ENCODE results near the gene LARP4B. TPM values are rescaled to one million over a fixed set of nuclear protein-coding genes. Genes with fewer than 3 reads are reported as not detected.

The LARP4B gene
- polyA plus RNA-seq, 1 of the 3 experiments (the other 2 are of a cell fraction), result 23.3 TPM

DNA sequence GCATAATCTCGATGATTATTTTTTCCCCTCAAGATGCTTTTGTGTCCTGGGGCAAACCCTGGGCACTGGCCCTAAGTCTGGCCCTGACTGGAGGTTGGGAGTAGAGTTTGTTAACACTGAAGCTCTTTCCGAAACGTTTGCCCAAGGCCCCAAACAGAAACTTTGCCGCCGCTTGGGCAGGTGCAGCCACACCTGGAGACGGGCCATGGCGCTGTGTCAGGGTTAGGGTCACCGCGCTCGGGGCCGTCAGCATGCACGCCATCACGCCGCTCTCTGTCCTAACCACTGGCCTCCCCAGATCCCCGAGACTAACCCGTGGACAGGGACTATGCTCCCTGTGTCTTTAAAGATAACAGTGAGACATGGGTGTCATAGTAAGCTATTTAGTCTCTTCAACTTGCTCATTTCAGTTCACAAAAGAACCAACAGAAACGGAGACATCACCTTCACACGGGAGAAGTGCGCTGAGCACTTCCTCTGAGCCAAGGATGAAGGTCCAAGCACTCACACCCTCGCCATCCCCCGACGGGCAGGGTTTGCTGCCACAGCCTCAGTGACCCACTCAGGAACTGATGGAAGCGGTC lies 156.8 kb downstream of the LARP4B start:
- POLR2A ChIA-PET, result no interaction called here
- Histone ChIP-seq H3K79me2 (ENCODE audit: insufficient read depth) (no peaks in the 10 kb centered on the region), H3K4me2 (no peak overlapping the region), H3K4me1 (ENCODE audit: control insufficient read depth in 1 of 2, insufficient read depth in 2 of 2, low read depth in 1 of 2, low read length in 1 of 2) (peaks cover 4 to 5% of the 10 kb centered on the region in 2 experiments; a peak in 2 of 4 replicates), H3K27ac (ENCODE audit: low read depth in 2 of 2, low read length in 1 of 2) (no peak overlapping the region), H3K9ac (no peak overlapping the region), H4K20me1 (ENCODE audit: insufficient read depth) (no peaks in the 10 kb centered on the region), H3K9me2 (no peaks in the 10 kb centered on the region), H3K36me3 (replicated peaks in 1 of 2; ENCODE audit: control insufficient read depth in 1 of 2, insufficient read depth in 2 of 2, low read length in 1 of 2) (no peaks in the 10 kb centered on the region), H2AFZ (ENCODE audit: low read depth) (no peak overlapping the region), H3K27me3 (ENCODE audit: insufficient read depth) (no peaks in the 10 kb centered on the region), H3K4me3 (ENCODE audit: low read depth in 2 of 2, low read length in 1 of 2) (no peak overlapping the region), H3F3A (replicated peaks; ENCODE audit: insufficient read depth) (no peaks in the 10 kb centered on the region), H3K9me3 (no peaks in the 10 kb centered on the region)
- WGBS (ENCODE audit: low lambda C conversion rate), result 72% methylated on average over 11 of the region's 23 CpGs
- DNase-seq, result no peak
- CTCF ChIA-PET, result interaction anchor here (1.9 kb wide), 1 partner anchor 15 kb away, joined by 6 read pairs; no protein-coding TSS in a partner anchor
- TF ChIP-seq GATA2 (CRISPR knock-in tag; IDR thresholded peaks at IDR 0.05) (no peak), MEF2A (IDR thresholded peaks at IDR 0.05; ENCODE audit: borderline replicate concordance, low read depth) (no peak), MXI1 (IDR thresholded peaks at IDR 0.05; ENCODE audit: low read depth, low read length) (no peak), SMC3 (IDR thresholded peaks at IDR 0.05; ENCODE audit: low read depth, low read length) (no peak), TAF1 (IDR thresholded peaks at IDR 0.05; ENCODE audit: borderline replicate concordance, low read depth, low read length) (no peak), RAD21 (IDR thresholded peaks at IDR 0.05; ENCODE audit: low read length) (no peak), TCF12 (IDR thresholded peaks at IDR 0.05) (no peak), FOXJ3 (CRISPR knock-in tag; IDR thresholded peaks at IDR 0.05) (no peak), FOXM1 (IDR thresholded peaks at IDR 0.05; ENCODE audit: low read depth) (no peak), TEAD4 (IDR thresholded peaks at IDR 0.05; ENCODE audit: borderline replicate concordance, insufficient read depth) (no peak), YY1 (IDR thresholded peaks at IDR 0.05; ENCODE audit: low read depth) (no peak), RXRA (IDR thresholded peaks at IDR 0.05; ENCODE audit: borderline replicate concordance, low read depth) (no peak)
- TF ChIP-seq, protein P1, sequence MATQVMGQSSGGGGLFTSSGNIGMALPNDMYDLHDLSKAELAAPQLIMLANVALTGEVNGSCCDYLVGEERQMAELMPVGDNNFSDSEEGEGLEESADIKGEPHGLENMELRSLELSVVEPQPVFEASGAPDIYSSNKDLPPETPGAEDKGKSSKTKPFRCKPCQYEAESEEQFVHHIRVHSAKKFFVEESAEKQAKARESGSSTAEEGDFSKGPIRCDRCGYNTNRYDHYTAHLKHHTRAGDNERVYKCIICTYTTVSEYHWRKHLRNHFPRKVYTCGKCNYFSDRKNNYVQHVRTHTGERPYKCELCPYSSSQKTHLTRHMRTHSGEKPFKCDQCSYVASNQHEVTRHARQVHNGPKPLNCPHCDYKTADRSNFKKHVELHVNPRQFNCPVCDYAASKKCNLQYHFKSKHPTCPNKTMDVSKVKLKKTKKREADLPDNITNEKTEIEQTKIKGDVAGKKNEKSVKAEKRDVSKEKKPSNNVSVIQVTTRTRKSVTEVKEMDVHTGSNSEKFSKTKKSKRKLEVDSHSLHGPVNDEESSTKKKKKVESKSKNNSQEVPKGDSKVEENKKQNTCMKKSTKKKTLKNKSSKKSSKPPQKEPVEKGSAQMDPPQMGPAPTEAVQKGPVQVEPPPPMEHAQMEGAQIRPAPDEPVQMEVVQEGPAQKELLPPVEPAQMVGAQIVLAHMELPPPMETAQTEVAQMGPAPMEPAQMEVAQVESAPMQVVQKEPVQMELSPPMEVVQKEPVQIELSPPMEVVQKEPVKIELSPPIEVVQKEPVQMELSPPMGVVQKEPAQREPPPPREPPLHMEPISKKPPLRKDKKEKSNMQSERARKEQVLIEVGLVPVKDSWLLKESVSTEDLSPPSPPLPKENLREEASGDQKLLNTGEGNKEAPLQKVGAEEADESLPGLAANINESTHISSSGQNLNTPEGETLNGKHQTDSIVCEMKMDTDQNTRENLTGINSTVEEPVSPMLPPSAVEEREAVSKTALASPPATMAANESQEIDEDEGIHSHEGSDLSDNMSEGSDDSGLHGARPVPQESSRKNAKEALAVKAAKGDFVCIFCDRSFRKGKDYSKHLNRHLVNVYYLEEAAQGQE (IDR thresholded peaks at IDR 0.05; ENCODE audit: low read depth, low read length), result no peak
- TF ChIP-seq, protein P2, sequence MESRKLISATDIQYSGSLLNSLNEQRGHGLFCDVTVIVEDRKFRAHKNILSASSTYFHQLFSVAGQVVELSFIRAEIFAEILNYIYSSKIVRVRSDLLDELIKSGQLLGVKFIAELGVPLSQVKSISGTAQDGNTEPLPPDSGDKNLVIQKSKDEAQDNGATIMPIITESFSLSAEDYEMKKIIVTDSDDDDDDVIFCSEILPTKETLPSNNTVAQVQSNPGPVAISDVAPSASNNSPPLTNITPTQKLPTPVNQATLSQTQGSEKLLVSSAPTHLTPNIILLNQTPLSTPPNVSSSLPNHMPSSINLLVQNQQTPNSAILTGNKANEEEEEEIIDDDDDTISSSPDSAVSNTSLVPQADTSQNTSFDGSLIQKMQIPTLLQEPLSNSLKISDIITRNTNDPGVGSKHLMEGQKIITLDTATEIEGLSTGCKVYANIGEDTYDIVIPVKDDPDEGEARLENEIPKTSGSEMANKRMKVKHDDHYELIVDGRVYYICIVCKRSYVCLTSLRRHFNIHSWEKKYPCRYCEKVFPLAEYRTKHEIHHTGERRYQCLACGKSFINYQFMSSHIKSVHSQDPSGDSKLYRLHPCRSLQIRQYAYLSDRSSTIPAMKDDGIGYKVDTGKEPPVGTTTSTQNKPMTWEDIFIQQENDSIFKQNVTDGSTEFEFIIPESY (IDR thresholded peaks at IDR 0.05; ENCODE audit: borderline replicate concordance, low read depth), result no peak
- TF ChIP-seq, protein P3, sequence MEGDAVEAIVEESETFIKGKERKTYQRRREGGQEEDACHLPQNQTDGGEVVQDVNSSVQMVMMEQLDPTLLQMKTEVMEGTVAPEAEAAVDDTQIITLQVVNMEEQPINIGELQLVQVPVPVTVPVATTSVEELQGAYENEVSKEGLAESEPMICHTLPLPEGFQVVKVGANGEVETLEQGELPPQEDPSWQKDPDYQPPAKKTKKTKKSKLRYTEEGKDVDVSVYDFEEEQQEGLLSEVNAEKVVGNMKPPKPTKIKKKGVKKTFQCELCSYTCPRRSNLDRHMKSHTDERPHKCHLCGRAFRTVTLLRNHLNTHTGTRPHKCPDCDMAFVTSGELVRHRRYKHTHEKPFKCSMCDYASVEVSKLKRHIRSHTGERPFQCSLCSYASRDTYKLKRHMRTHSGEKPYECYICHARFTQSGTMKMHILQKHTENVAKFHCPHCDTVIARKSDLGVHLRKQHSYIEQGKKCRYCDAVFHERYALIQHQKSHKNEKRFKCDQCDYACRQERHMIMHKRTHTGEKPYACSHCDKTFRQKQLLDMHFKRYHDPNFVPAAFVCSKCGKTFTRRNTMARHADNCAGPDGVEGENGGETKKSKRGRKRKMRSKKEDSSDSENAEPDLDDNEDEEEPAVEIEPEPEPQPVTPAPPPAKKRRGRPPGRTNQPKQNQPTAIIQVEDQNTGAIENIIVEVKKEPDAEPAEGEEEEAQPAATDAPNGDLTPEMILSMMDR (IDR thresholded peaks at IDR 0.05), result no peak
- TF ChIP-seq, protein P4, sequence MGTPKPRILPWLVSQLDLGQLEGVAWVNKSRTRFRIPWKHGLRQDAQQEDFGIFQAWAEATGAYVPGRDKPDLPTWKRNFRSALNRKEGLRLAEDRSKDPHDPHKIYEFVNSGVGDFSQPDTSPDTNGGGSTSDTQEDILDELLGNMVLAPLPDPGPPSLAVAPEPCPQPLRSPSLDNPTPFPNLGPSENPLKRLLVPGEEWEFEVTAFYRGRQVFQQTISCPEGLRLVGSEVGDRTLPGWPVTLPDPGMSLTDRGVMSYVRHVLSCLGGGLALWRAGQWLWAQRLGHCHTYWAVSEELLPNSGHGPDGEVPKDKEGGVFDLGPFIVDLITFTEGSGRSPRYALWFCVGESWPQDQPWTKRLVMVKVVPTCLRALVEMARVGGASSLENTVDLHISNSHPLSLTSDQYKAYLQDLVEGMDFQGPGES (IDR thresholded peaks at IDR 0.05; ENCODE audit: low read depth, low read length), result no peak
